ENCODE results near the gene LDAH.

LDAH gene

GRCh38 chr2:20646446-20646845 lies 176.5 kb downstream of the LDAH start:
- DNase-seq: no peak
- Histone ChIP-seq H3K4me2 (ENCODE audit: insufficient read depth, low read length) (no peak overlapping the region), H3K9ac (ENCODE audit: low read depth, low read length) (no peak overlapping the region), H3K4me1 (ENCODE audit: insufficient read depth, low read length) (peaks cover 18% of the 10 kb centered on the region), H2AFZ (ENCODE audit: low read depth, low read length) (no peak overlapping the region), H3K27me3 (ENCODE audit: insufficient read depth, low read length, poor library complexity) (no peaks in the 10 kb centered on the region), H4K20me1 (ENCODE audit: insufficient read depth, low read length) (peaks cover 11% of the 10 kb centered on the region), H3K27ac (ENCODE audit: low read length) (no peak overlapping the region), H3K79me2 (ENCODE audit: insufficient read depth, low read length) (peaks cover 5% of the 10 kb centered on the region; the same call in 1 of the 2 replicates), H3K9me3 (ENCODE audit: insufficient read depth, low read length, severe bottlenecking) (no peaks in the 10 kb centered on the region), H3K36me3 (ENCODE audit: insufficient read depth, low read length) (peaks cover 20% of the 10 kb centered on the region), H3K4me3 (ENCODE audit: low read depth in 1 of 2, low read length in 2 of 2) (no peak overlapping the region)
- no peak for ATAC-seq (ENCODE audit: insufficient read depth, low read depth)
- no peak for TF ChIP-seq EZH2 (IDR thresholded peaks at IDR 0.05; ENCODE audit: borderline replicate concordance, low read depth, low read length, severe bottlenecking)
- TF ChIP-seq, protein P1, sequence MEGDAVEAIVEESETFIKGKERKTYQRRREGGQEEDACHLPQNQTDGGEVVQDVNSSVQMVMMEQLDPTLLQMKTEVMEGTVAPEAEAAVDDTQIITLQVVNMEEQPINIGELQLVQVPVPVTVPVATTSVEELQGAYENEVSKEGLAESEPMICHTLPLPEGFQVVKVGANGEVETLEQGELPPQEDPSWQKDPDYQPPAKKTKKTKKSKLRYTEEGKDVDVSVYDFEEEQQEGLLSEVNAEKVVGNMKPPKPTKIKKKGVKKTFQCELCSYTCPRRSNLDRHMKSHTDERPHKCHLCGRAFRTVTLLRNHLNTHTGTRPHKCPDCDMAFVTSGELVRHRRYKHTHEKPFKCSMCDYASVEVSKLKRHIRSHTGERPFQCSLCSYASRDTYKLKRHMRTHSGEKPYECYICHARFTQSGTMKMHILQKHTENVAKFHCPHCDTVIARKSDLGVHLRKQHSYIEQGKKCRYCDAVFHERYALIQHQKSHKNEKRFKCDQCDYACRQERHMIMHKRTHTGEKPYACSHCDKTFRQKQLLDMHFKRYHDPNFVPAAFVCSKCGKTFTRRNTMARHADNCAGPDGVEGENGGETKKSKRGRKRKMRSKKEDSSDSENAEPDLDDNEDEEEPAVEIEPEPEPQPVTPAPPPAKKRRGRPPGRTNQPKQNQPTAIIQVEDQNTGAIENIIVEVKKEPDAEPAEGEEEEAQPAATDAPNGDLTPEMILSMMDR (IDR thresholded peaks at IDR 0.05; ENCODE audit: borderline replicate concordance, extremely low read depth, low read length, poor library complexity, severe bottlenecking): no peak

DNA sequence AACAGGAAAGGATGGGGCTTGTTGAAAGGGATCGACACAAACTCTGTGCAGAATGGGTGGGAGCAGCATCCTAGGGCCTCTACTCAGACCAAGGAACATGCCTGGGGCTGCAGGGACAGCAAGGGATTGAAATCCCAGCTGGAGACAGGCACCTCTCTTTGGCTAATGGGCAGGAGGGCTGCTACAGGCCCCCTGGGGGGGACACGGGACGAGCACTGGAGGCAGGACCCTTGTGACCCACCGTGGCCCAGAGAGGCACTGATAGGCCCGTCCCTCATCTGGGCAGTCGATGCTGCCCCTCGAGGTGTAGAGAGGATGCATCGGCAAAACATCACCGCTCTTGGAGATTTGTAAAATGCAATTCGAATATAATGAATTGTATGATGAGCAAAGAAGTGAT lies 177.1 kb downstream of the LDAH start:
- Histone ChIP-seq H3K9ac (ENCODE audit: low read depth, low read length) (no peak overlapping the region), H3K79me2 (ENCODE audit: insufficient read depth, low read length) (peaks cover 5% of the 10 kb centered on the region; the same call in 1 of the 2 replicates), H3K27me3 (ENCODE audit: insufficient read depth, low read length, poor library complexity) (no peaks in the 10 kb centered on the region), H3K9me3 (ENCODE audit: insufficient read depth, low read length, severe bottlenecking) (no peaks in the 10 kb centered on the region), H3K36me3 (ENCODE audit: insufficient read depth, low read length) (peaks cover 22% of the 10 kb centered on the region), H4K20me1 (ENCODE audit: insufficient read depth, low read length) (peaks cover 11% of the 10 kb centered on the region), H3K4me3 (ENCODE audit: low read depth in 1 of 2, low read length in 2 of 2) (no peak overlapping the region), H2AFZ (ENCODE audit: low read depth, low read length) (no peak overlapping the region), H3K27ac (ENCODE audit: low read length) (no peak overlapping the region), H3K4me2 (ENCODE audit: insufficient read depth, low read length) (no peak overlapping the region), H3K4me1 (ENCODE audit: insufficient read depth, low read length) (peaks cover 14% of the 10 kb centered on the region)
- TF ChIP-seq, protein P1 (IDR thresholded peaks at IDR 0.05; ENCODE audit: borderline replicate concordance, extremely low read depth, low read length, poor library complexity, severe bottlenecking): no peak
- TF ChIP-seq EZH2 (IDR thresholded peaks at IDR 0.05; ENCODE audit: borderline replicate concordance, low read depth, low read length, severe bottlenecking): no peak
- no peak for DNase-seq
- ATAC-seq (ENCODE audit: insufficient read depth, low read depth): no peak

- no peak overlapping the region for H2AFZ ChIP-seq (ENCODE audit: low read depth, low read length)
- peaks cover 10% of the 10 kb centered on the region for H3K4me1 ChIP-seq (ENCODE audit: insufficient read depth, low read length)
- ATAC-seq (ENCODE audit: insufficient read depth, low read depth) (no peak), DNase-seq (no peak)
- H4K20me1 ChIP-seq (ENCODE audit: insufficient read depth, low read length): peaks cover 11% of the 10 kb centered on the region
- H3K79me2 ChIP-seq (ENCODE audit: insufficient read depth, low read length): 0 out of 2 replicates have a peak, but pooled peaks cover 1% of the 10 kb centered on the region
- no peak overlapping the region for H3K9ac ChIP-seq (ENCODE audit: low read depth, low read length)
- no peak overlapping the region for H3K27ac ChIP-seq (ENCODE audit: low read length)
- H3K27me3 ChIP-seq (ENCODE audit: insufficient read depth, low read length, poor library complexity): no peaks in the 10 kb centered on the region
- H3K36me3 ChIP-seq (ENCODE audit: insufficient read depth, low read length): peaks cover 26% of the 10 kb centered on the region
- no peaks in the 10 kb centered on the region for H3K9me3 ChIP-seq (ENCODE audit: insufficient read depth, low read length, severe bottlenecking)
- H3K4me3 ChIP-seq (ENCODE audit: low read depth in 1 of 2, low read length in 2 of 2): no peak overlapping the region
- TF ChIP-seq, protein P1 (IDR thresholded peaks at IDR 0.05; ENCODE audit: borderline replicate concordance, extremely low read depth, low read length, poor library complexity, severe bottlenecking): no peak
- no peak for TF ChIP-seq EZH2 (IDR thresholded peaks at IDR 0.05; ENCODE audit: borderline replicate concordance, low read depth, low read length, severe bottlenecking)
- no peak overlapping the region for H3K4me2 ChIP-seq (ENCODE audit: insufficient read depth, low read length)
Observed at GRCh38 chr2:20645301-20645701, 177.6 kb downstream of the LDAH start.

DNA sequence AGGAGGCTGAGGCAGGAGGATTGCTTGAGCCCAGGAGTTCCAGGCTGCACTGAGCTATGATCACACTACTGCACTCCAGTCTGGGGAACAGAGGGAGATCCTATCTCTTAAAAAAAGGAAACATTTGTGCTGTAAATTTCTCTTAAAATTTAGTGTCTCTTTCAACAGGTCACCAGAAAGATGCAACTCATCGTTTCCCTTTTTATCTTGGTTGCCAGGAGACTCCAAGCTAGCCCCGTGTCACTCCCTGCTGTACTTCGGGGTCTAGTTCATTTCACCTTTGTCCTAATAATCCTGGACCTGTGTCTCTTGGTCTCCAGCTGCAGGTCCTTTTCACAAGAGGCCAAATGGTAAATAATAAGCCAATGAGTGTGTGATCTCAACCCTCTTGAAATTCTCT lies 179.1 kb downstream of the LDAH start:
- TF ChIP-seq, protein P1 (IDR thresholded peaks at IDR 0.05; ENCODE audit: borderline replicate concordance, extremely low read depth, low read length, poor library complexity, severe bottlenecking): no peak
- no peak for TF ChIP-seq EZH2 (IDR thresholded peaks at IDR 0.05; ENCODE audit: borderline replicate concordance, low read depth, low read length, severe bottlenecking)
- H3K79me2 ChIP-seq (ENCODE audit: insufficient read depth, low read length): no peaks in the 10 kb centered on the region
- no peak overlapping the region for H3K4me2 ChIP-seq (ENCODE audit: insufficient read depth, low read length)
- H3K4me1 ChIP-seq (ENCODE audit: insufficient read depth, low read length): no peaks in the 10 kb centered on the region
- DNase-seq (no peak), ATAC-seq (ENCODE audit: insufficient read depth, low read depth) (no peak)
- H3K9ac ChIP-seq (ENCODE audit: low read depth, low read length): no peak overlapping the region
- H3K9me3 ChIP-seq (ENCODE audit: insufficient read depth, low read length, severe bottlenecking): no peaks in the 10 kb centered on the region
- no peak overlapping the region for H2AFZ ChIP-seq (ENCODE audit: low read depth, low read length)
- peaks cover 30% of the 10 kb centered on the region for H3K36me3 ChIP-seq (ENCODE audit: insufficient read depth, low read length)
- H4K20me1 ChIP-seq (ENCODE audit: insufficient read depth, low read length): peaks cover 11% of the 10 kb centered on the region
- H3K27ac ChIP-seq (ENCODE audit: low read length): no peak overlapping the region
- H3K27me3 ChIP-seq (ENCODE audit: insufficient read depth, low read length, poor library complexity): no peaks in the 10 kb centered on the region
- no peak overlapping the region for H3K4me3 ChIP-seq (ENCODE audit: low read depth in 1 of 2, low read length in 2 of 2)

Data from DND-41 (cell line).